Loucy (cell line): ENCODE data around the gene ANKRD13D.
"Not testable (repeated sequence)": the region's sequence is repeated elsewhere in the genome, so short reads cannot be mapped to it uniquely, and the experiment has no call there.

Experiments used
- H2AFZ ChIP-seq: fragments of 200-600 bp; sonication (generic); 2 replicates; pipeline ENCODE4 v1.6.0; 2016; ENCODE audit warnings: antibody characterized with exemption, mild to moderate bottlenecking, low read length, moderate library complexity
- H3F3A ChIP-seq: fragments of 200-600 bp; 2 replicates; pipeline ENCODE4 v1.6.0; 2016; ENCODE audit warnings: antibody characterized with exemption, low read depth, mild to moderate bottlenecking
- H3K27me3 ChIP-seq: fragments of 200-600 bp; sonication (generic); 2 replicates; pipeline ENCODE4 v1.6.1; 2014; ENCODE audit warnings: low read length, mild to moderate bottlenecking; ENCODE audit not compliant: insufficient read depth, poor library complexity, severe bottlenecking
- H3K36me3 ChIP-seq: fragments of 200-600 bp; sonication (generic); 2 replicates; pipeline ENCODE4 v1.6.1; 2016; ENCODE audit warnings: low read length; ENCODE audit not compliant: insufficient read depth
- H3K4me1 ChIP-seq: fragments of 200-600 bp; sonication (generic); 2 replicates; pipeline ENCODE4 v1.5.1; 2014; ENCODE audit warnings: low read length, mild to moderate bottlenecking; ENCODE audit not compliant: insufficient read depth, poor library complexity, severe bottlenecking
- H3K4me2 ChIP-seq: fragments of 200-600 bp; sonication (generic); 2 replicates; pipeline ENCODE4 v1.6.0; 2014; ENCODE audit warnings: antibody characterized with exemption, low read length, low read depth, mild to moderate bottlenecking; ENCODE audit not compliant: poor library complexity, severe bottlenecking
- H3K4me3 ChIP-seq: fragments of 200-600 bp; sonication (generic); 2 replicates; pipeline ENCODE4 v1.5.1; 2014; ENCODE audit warnings: low read length, mild to moderate bottlenecking, mixed read lengths; ENCODE audit not compliant: poor library complexity, severe bottlenecking
- H3K79me2 ChIP-seq: fragments of 200-600 bp; sonication (generic); 2 replicates; pipeline ENCODE4 v1.6.1; 2014; ENCODE audit warnings: low read length; ENCODE audit not compliant: insufficient read depth
- H3K9ac ChIP-seq: fragments of 200-600 bp; sonication (generic); 2 replicates; pipeline ENCODE4 v1.6.0; 2014; ENCODE audit warnings: mild to moderate bottlenecking, low read depth, low read length, moderate library complexity; ENCODE audit not compliant: poor library complexity, severe bottlenecking
- H3K9me2 ChIP-seq: fragments of 200-600 bp; sonication (generic); replicated peaks from 2 replicates; pipeline ENCODE4 v1.6.1; 2016; ENCODE audit warnings: low read depth, low read length, mixed read lengths
- H3K9me3 ChIP-seq: fragments of 200-600 bp; sonication (generic); 2 replicates; pipeline ENCODE4 v1.6.1; 2014; ENCODE audit warnings: mild to moderate bottlenecking, antibody characterized with exemption, low read length, low read depth; ENCODE audit not compliant: insufficient read depth
- H4K20me1 ChIP-seq: fragments of 200-600 bp; sonication (generic); 2 replicates; pipeline ENCODE4 v1.6.0; 2014; ENCODE audit warnings: antibody characterized with exemption, low read length, mild to moderate bottlenecking; ENCODE audit not compliant: insufficient read depth, poor library complexity, severe bottlenecking
- CTCF ChIP-seq: fragments of 200-600 bp; sonication (generic); conservative IDR thresholded peaks from 2 replicates; pipeline ENCODE4 v1.5.1; 2014; ENCODE audit warnings: mild to moderate bottlenecking, antibody characterized with exemption, low read length
- EZH2phosphoT487 ChIP-seq: fragments of 200-600 bp; IDR thresholded peaks from 2 replicates; pipeline ENCODE4 v1.6.1; 2018; ENCODE audit warnings: antibody characterized with exemption, mild to moderate bottlenecking, moderate library complexity, borderline replicate concordance

The ANKRD13D gene

GRCh38 chr11:67256477-67257135 is 32.5 kb upstream of the ANKRD13D start:
- no peak overlapping the region for H3K4me2 ChIP-seq
- H3K9me3 ChIP-seq = no peaks in the 10 kb centered on the region
- TF ChIP-seq CTCF = no peak
- no peak for TF ChIP-seq EZH2phosphoT487
- no peaks in the 10 kb centered on the region for H3K27me3 ChIP-seq
- H3K36me3 ChIP-seq = peaks cover 57% of the 10 kb centered on the region; the same call in 1 of the 2 replicates
- peaks cover 10% of the 10 kb centered on the region for H4K20me1 ChIP-seq
- H3K9me2 ChIP-seq = no peaks in the 10 kb centered on the region
- H3K4me1 ChIP-seq = peaks cover 4% of the 10 kb centered on the region
- no peak overlapping the region for H2AFZ ChIP-seq
- H3K9ac ChIP-seq = no peak overlapping the region
- no peaks in the 10 kb centered on the region for H3K79me2 ChIP-seq
- H3K4me3 ChIP-seq = no peak overlapping the region
- peaks cover 14% of the 10 kb centered on the region; the same call in 1 of the 2 replicates for H3F3A ChIP-seq

DNA sequence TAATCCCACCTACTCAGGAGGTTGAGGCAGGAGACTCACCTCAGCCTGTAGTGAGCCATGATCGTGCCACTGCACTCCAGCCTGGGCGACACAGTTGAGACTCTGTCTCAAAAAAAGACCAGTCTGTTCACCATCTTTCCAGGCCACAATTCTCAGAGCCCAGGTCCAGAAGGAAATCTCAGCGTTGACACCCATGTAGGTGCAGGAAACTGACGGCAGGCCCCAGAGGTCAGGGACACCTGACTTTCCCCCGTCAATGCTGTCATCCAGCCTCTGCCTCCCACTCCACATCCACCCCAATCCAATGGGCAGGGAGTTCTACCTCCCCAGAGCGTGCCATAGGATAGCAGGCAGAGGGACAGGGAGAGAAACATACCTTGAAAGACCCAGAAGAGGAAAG is 28.7 kb upstream of the ANKRD13D start:
- Histone ChIP-seq H3K4me3 (no peak overlapping the region), H3K9me2 (no peaks in the 10 kb centered on the region), H3K4me2 (no peak overlapping the region), H3K27me3 (no peaks in the 10 kb centered on the region), H3K36me3 (peaks cover 19% of the 10 kb centered on the region; the same call in 1 of the 2 replicates), H3F3A (peaks cover 11% of the 10 kb centered on the region; the same call in 1 of the 2 replicates), H3K79me2 (no peaks in the 10 kb centered on the region), H4K20me1 (no peaks in the 10 kb centered on the region), H3K9ac (no peak overlapping the region), H2AFZ (no peak overlapping the region), H3K4me1 (peaks cover 13% of the 10 kb centered on the region), H3K9me3 (no peaks in the 10 kb centered on the region)
- TF ChIP-seq CTCF (no peak), EZH2phosphoT487 (no peak)

GRCh38 chr11:67260885-67261639 is 28.0 kb upstream of the ANKRD13D start:
- not testable (repeated sequence) for H3K4me2 ChIP-seq, H3K4me3 ChIP-seq

More at GRCh38 chr11:67260885-67261639, 28.0 kb upstream of the ANKRD13D start:
- not testable (repeated sequence) for H3K9me2 ChIP-seq, H4K20me1 ChIP-seq, H3K79me2 ChIP-seq, H3K27me3 ChIP-seq, H2AFZ ChIP-seq, H3K9me3 ChIP-seq, H3K9ac ChIP-seq
- Histone ChIP-seq H3F3A (peaks cover 11% of the 10 kb centered on the region; the same call in 1 of the 2 replicates), H3K36me3 (peaks cover 13% of the 10 kb centered on the region; the same call in 1 of the 2 replicates), H3K4me1 (peaks cover 13% of the 10 kb centered on the region)
